ENCODE results near the gene SLC2A1. TPM values are rescaled to one million over a fixed set of nuclear protein-coding genes. Genes with fewer than 3 reads are reported as not detected.

Gene SLC2A1
- total and polyA plus RNA-seq, 8 donors, result 1.2 to 39.8 (median 18.3) TPM

DNA sequence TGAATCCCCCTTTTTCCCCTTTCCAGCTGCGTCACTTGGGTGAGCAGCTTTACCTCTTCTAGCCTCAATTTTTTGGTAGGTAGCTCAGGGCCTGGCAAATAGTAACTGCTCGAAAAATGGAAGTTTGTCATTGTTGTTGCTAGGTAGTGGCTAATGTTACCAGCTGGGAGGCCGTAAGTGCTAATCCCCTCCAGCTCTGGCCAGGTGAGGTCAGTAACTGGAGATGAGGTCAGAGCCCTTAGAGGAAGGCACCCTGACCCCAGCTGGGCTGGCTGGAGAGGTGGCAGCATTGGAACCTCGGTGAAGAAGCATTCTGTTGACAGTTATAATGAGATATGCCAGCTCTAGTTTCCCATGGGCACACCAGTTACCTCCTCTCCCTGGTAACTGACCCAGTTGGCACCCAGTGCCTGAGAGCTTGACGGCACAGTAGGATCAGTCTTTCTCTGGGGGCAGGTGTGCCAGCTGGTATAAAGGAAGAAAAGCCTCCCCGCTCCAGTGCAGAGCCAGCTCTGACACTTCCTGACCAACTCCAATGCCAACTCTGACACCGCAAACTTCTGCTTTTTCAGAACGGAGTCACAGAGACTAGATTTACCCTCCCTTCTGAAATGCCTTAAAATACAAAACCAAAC is 35.0 kb upstream of the SLC2A1 start:
- Histone ChIP-seq H3K27me3 (no peaks in the 10 kb centered on the region), H3K36me3 (no peaks in the 10 kb centered on the region), H3K9me3 (no peaks in the 10 kb centered on the region), H3K4me3 (no peak overlapping the region), H3K27ac (no peak overlapping the region), H3K4me1 (no peaks in the 10 kb centered on the region)
- TF ChIP-seq EP300 (IDR thresholded peaks at IDR 0.05) (no peak), POLR2A (IDR thresholded peaks at IDR 0.05) (no peak), POLR2AphosphoS5 (IDR thresholded peaks at IDR 0.05) (no peak)
- TF ChIP-seq, protein P1, sequence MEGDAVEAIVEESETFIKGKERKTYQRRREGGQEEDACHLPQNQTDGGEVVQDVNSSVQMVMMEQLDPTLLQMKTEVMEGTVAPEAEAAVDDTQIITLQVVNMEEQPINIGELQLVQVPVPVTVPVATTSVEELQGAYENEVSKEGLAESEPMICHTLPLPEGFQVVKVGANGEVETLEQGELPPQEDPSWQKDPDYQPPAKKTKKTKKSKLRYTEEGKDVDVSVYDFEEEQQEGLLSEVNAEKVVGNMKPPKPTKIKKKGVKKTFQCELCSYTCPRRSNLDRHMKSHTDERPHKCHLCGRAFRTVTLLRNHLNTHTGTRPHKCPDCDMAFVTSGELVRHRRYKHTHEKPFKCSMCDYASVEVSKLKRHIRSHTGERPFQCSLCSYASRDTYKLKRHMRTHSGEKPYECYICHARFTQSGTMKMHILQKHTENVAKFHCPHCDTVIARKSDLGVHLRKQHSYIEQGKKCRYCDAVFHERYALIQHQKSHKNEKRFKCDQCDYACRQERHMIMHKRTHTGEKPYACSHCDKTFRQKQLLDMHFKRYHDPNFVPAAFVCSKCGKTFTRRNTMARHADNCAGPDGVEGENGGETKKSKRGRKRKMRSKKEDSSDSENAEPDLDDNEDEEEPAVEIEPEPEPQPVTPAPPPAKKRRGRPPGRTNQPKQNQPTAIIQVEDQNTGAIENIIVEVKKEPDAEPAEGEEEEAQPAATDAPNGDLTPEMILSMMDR (IDR thresholded peaks at IDR 0.05), result no peak
- intact Hi-C loops (cut with DNase I; ENCODE audit: low total_unique reads), result no loop called here
- 65 to 82% (median 74%) methylated on average over 7 to 8 of the region's 8 CpGs for WGBS, 5 donors
- DNase-seq, result no peak

- Histone ChIP-seq H3K36me3 (no peaks in the 10 kb centered on the region), H3K4me3 (no peak overlapping the region), H3K27ac (no peak overlapping the region), H3K4me1 (no peaks in the 10 kb centered on the region), H3K27me3 (no peaks in the 10 kb centered on the region), H3K9me3 (no peaks in the 10 kb centered on the region)
- WGBS, 5 donors, result 76 to 82% (median 81%) methylated on average over 5 of the region's 5 CpGs
- no peak for DNase-seq
- intact Hi-C loops (cut with DNase I; ENCODE audit: low total_unique reads), result no loop called here
- no peak for TF ChIP-seq POLR2AphosphoS5 (IDR thresholded peaks at IDR 0.05)
- TF ChIP-seq, protein P1 (IDR thresholded peaks at IDR 0.05), result no peak
- no peak for TF ChIP-seq EP300 (IDR thresholded peaks at IDR 0.05)
- no peak for TF ChIP-seq POLR2A (IDR thresholded peaks at IDR 0.05)
These were observed 33.4 kb upstream of the SLC2A1 start for GRCh38 chr1:42992054-42992571.

DNA sequence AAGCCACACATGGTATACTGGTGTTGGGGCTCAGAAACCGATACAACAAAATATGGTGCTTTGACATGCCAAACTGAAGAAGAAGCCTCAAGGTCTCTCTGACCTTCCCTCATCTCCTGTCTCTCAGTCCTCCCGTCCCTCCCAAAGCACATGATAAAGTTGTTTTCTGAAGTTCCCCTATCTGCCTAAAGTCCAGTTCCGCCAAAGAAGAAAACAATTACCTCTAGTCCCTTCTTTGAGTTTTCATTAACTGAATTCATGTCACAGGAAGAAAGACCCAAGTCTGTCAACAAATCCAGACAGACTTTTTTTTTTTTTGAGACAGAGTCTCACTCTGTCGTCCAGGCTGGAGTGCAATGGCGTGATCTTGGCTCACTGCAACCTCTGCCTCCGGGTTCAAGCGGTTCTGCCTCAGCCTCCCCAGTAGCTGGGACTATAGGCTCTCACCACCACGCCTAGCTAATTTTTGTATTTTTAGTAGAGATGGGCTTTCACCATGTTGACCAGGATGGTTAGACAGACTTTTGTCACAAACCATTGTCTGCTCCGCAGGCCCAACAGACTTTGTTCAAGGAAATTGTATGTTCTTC is 32.2 kb upstream of the SLC2A1 start:
- no peak overlapping the region for H3K27ac ChIP-seq
- no peaks in the 10 kb centered on the region for H3K4me1 ChIP-seq
- H3K4me3 ChIP-seq, result no peak overlapping the region
- H3K27me3 ChIP-seq, result no peaks in the 10 kb centered on the region
- TF ChIP-seq, protein P1 (IDR thresholded peaks at IDR 0.05), result no peak
- no peak for TF ChIP-seq POLR2AphosphoS5 (IDR thresholded peaks at IDR 0.05)
- TF ChIP-seq EP300 (IDR thresholded peaks at IDR 0.05), result no peak
- TF ChIP-seq POLR2A (IDR thresholded peaks at IDR 0.05), result no peak
- H3K9me3 ChIP-seq, result no peaks in the 10 kb centered on the region
- intact Hi-C loops (cut with DNase I; ENCODE audit: low total_unique reads), result no loop called here
- WGBS, 5 donors, result 76 to 83% (median 80%) methylated on average over 9 of the region's 9 CpGs
- DNase-seq, result no peak
- no peaks in the 10 kb centered on the region for H3K36me3 ChIP-seq

DNA sequence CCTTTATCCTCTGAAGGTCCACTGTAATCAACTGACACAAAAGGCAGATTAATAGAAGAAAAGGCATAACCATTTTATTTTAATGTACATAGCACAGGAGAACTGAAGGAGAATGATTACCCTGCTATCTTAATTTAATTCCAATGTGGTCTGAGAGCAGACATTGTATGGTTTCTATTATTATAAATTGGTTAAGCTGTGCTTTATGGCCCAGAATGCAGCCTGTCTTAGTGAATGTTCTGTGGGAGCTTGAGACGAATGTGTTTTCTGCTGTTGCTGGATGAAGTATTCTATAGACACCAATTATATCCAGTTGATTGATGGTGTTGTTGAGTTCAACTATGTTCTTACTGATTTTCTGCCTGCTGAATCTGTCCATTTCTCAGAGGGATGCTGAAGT is 25.0 kb upstream of the SLC2A1 start:
- Histone ChIP-seq H3K9me3 (no peaks in the 10 kb centered on the region), H3K36me3 (no peaks in the 10 kb centered on the region), H3K4me1 (no peaks in the 10 kb centered on the region), H3K27me3 (peaks cover 0 to 3% (median 0%) of the 10 kb centered on the region in 3 donors), H3K27ac (no peak overlapping the region), H3K4me3 (no peak overlapping the region)
- 81 to 94% (median 88%) methylated on average over 1 of the region's 1 CpG for WGBS, 5 donors
- intact Hi-C loops (cut with DNase I; ENCODE audit: low total_unique reads), result no loop called here
- TF ChIP-seq, protein P1 (IDR thresholded peaks at IDR 0.05), result no peak
- no peak for TF ChIP-seq POLR2A (IDR thresholded peaks at IDR 0.05)
- no peak for TF ChIP-seq EP300 (IDR thresholded peaks at IDR 0.05)
- TF ChIP-seq POLR2AphosphoS5 (IDR thresholded peaks at IDR 0.05), result no peak
- DNase-seq, result no peak

All from stomach (tissue), 9 donors.